T follicular helper cell (primary cell): Measurements from ENCODE around the gene ADAM30.

ENCODE experiments used
- DNase-seq: peaks from one replicate; pipeline ENCODE4 v3.0.0-alpha.2; 2020; ENCODE audit warnings: low read depth

Gene ADAM30

GRCh38 chr1:119908661-119909060 lies 12.3 kb upstream of the ADAM30 start:
- no peak for DNase-seq

GRCh38 chr1:119906927-119907652 lies 10.8 kb upstream of the ADAM30 start:
- DNase-seq, result no peak

GRCh38 chr1:119903443-119903835 lies 7.1 kb upstream of the ADAM30 start:
- no peak for DNase-seq

- no peak for DNase-seq
Observed at GRCh38 chr1:119902775-119903442, 6.6 kb upstream of the ADAM30 start.

- DNase-seq, result no peak
Observed at GRCh38 chr1:119898981-119899720, 2.8 kb upstream of the ADAM30 start.

- no peak for DNase-seq
Observed at GRCh38 chr1:119898530-119898929, 2.2 kb upstream of the ADAM30 start.

- no peak for DNase-seq
Observed at GRCh38 chr1:119895102-119895501, 1.2 kb downstream of the ADAM30 start.

GRCh38 chr1:119893827-119894700 lies 2.3 kb downstream of the ADAM30 start:
- DNase-seq, result no peak

- DNase-seq, result no peak
Observed at GRCh38 chr1:119893238-119893791, 3.0 kb downstream of the ADAM30 start.

- DNase-seq, result no peak
Observed at GRCh38 chr1:119891386-119891785, 4.9 kb downstream of the ADAM30 start.

GRCh38 chr1:119888476-119888875 lies 7.8 kb downstream of the ADAM30 start:
- DNase-seq, result no peak

- no peak for DNase-seq
Observed at GRCh38 chr1:119887427-119887826, 8.9 kb downstream of the ADAM30 start.

GRCh38 chr1:119885903-119886783 lies 10.2 kb downstream of the ADAM30 start:
- DNase-seq, result peak; percentile 19

GRCh38 chr1:119884711-119885110 lies 11.6 kb downstream of the ADAM30 start:
- DNase-seq, result no peak

- no peak for DNase-seq
Observed at GRCh38 chr1:119883826-119884225, 12.5 kb downstream of the ADAM30 start.

GRCh38 chr1:119882132-119883049 lies 13.9 kb downstream of the ADAM30 start:
- DNase-seq, result no peak

- DNase-seq, result no peak
Observed at GRCh38 chr1:119879510-119880434, 16.5 kb downstream of the ADAM30 start.

GRCh38 chr1:119878171-119878570 lies 18.1 kb downstream of the ADAM30 start:
- no peak for DNase-seq
